Right lobe of liver (tissue), 4 donors: Measurements from ENCODE around the gene PTPRT.

Source experiments
- CTCF ChIP-seq, 4 donors: fragments of 200-600 bp in 3 of 4; fragments of 450-650 bp in 1 of 4; IDR thresholded peaks; one replicate each; pipeline versions ENCODE4 v1.5.1 to v1.8.0; 2016 to 2022; ENCODE audit warnings: antibody characterized with exemption in 4 of 4, mild to moderate bottlenecking in 2 of 4
- POLR2A ChIP-seq: fragments of 450-650 bp; IDR thresholded peaks from one replicate; pipeline ENCODE4 v1.6.1; 2017; ENCODE audit warnings: antibody characterized with exemption, mild to moderate bottlenecking
- donor health status: DM: no; HTN: no; CAD: no.
- donor health status: DM: no; HTN: no; CAD: no.
- donor health status: DM: no; HTN: yes; CAD: no.

GRCh38 chr20:42734660-42735368 is 454.9 kb downstream of the PTPRT start:
- TF ChIP-seq CTCF (IDR thresholded peaks at IDR 0.05) (no peak), POLR2A (no peak)
